Lung (tissue), 12 donors: ENCODE data around the gene ELMOD3. TPM values are rescaled to one million over a fixed set of nuclear protein-coding genes. Genes with fewer than 3 reads are reported as not detected.
A peak's percentile ranks its signal among the peaks of the same experiment; 100 is the strongest.

ENCODE experiments used
- ATAC-seq: fragments of 200-7000 bp; cut with Tn5 transposase; one replicate; pipeline ENCODE4 v1.9.1; 2020; ENCODE audit warnings: moderate number of reproducible peaks; ENCODE audit not compliant: insufficient read depth, low FRiP score
- DNase-seq, 3 donors: peaks; one replicate each; pipeline ENCODE4 v3.0.0-alpha.2; 2013 to 2017
- H3K27ac ChIP-seq, 2 donors: one replicate each; pipeline ENCODE4 v1.5.1; 2013; ENCODE audit warnings: mild to moderate bottlenecking in 2 of 2, moderate library complexity in 2 of 2, control low read depth in 1 of 2, inconsistent platforms in 1 of 2, low read depth in 1 of 2, low read length in 1 of 2
- H3K27me3 ChIP-seq, 3 donors: one replicate each; pipeline ENCODE4 v1.5.1; 2013; ENCODE audit warnings: low read length in 2 of 3; ENCODE audit not compliant: control insufficient read depth in 3 of 3, insufficient read depth in 3 of 3
- H3K36me3 ChIP-seq, 4 donors: one replicate each; pipeline ENCODE4 v1.5.1; 2013; ENCODE audit warnings: low read length in 4 of 4, mild to moderate bottlenecking in 1 of 4, moderate library complexity in 1 of 4; ENCODE audit not compliant: control insufficient read depth in 4 of 4, insufficient read depth in 4 of 4
- H3K4me1 ChIP-seq, 5 donors: one replicate each; pipeline ENCODE4 v1.5.1; 2013; ENCODE audit warnings: low read length in 5 of 5, mild to moderate bottlenecking in 2 of 5, moderate library complexity in 1 of 5; ENCODE audit not compliant: control insufficient read depth in 5 of 5, insufficient read depth in 5 of 5
- H3K4me3 ChIP-seq: one replicate; pipeline ENCODE4 v1.5.1; 2013; ENCODE audit warnings: mild to moderate bottlenecking, control low read depth, moderate library complexity
- H3K9ac ChIP-seq, 2 donors: one replicate each; pipeline ENCODE4 v1.5.1; 2013; ENCODE audit warnings: low read length in 2 of 2, control low read depth in 1 of 2; ENCODE audit not compliant: insufficient read depth in 1 of 2
- H3K9me3 ChIP-seq, 4 donors: one replicate each; pipeline ENCODE4 v1.5.1; 2013; ENCODE audit warnings: low read length in 3 of 4, mild to moderate bottlenecking in 1 of 4, moderate library complexity in 1 of 4; ENCODE audit not compliant: control insufficient read depth in 4 of 4, insufficient read depth in 3 of 4
- CTCF ChIP-seq: IDR thresholded peaks from 2 replicates; pipeline ENCODE4 v1.5.1; 2012; ENCODE audit warnings: mild to moderate bottlenecking; ENCODE audit errors: control extremely low read depth, extremely low read depth
- WGBS, 2 donors: extraction: QIAGEN DNeasy Blood & Tissue Kit; methylation state at CpG; one replicate each; pipeline ENCODE4 v1.1.7; 2013; 5-methylcytosine and 5-hydroxymethylcytosine counted together
- polyA plus RNA-seq, 2 donors: library from polyadenylated mRNA; stranded (reverse); fragments of 200-250 nt; gene quantifications; one replicate each; pipeline ENCODE4 v1.2.1, GENCODE V29; 2013
- total RNA-seq, 2 donors: library from RNA; depleted of rRNA in 1 of 2; stranded (reverse); fragments of >200 nt in 1 of 2; gene quantifications; one replicate each; pipeline ENCODE4 v1.2.1, GENCODE V29; 2014 to 2021
- donor health status: control.
- donor health status: control.
- donor health status: Bipolar disorder and iron deficiency.
- donor health status: healthy.
- donor health status: DM: yes; HTN: yes; CAD: no.

ELMOD3 gene
- total and polyA plus RNA-seq, 4 donors, result 11.9 to 26.5 (median 14.7) TPM

- Histone ChIP-seq H3K36me3 (peaks cover 0 to 46% (median 0%) of the 10 kb centered on the region in 4 donors), H3K4me1 (peaks cover 0 to 6% (median 0%) of the 10 kb centered on the region in 5 donors), H3K4me3 (no peak overlapping the region), H3K27me3 (no peaks in the 10 kb centered on the region), H3K9me3 (no peaks in the 10 kb centered on the region), H3K9ac (no peak overlapping the region), H3K27ac (no peak overlapping the region)
- DNase-seq (no peak), ATAC-seq (no peak)
- no peak for TF ChIP-seq CTCF
- WGBS, 2 donors, result 88 to 95% methylated on average over 6 of the region's 6 CpGs
These were observed 40.4 kb downstream of the ELMOD3 start for GRCh38 chr2:85394976-85395375.

GRCh38 chr2:85395912-85396475, 41.4 kb downstream of the ELMOD3 start:
- no peak overlapping the region for H3K27ac ChIP-seq
- DNase-seq, result no peak
- H3K36me3 ChIP-seq, result peaks cover 0 to 39% (median 0%) of the 10 kb centered on the region in 4 donors
- H3K27me3 ChIP-seq, result no peaks in the 10 kb centered on the region
- H3K9ac ChIP-seq, result peak overlapping the region in 1 of 2 donors; percentile 53
- no peak for TF ChIP-seq CTCF
- ATAC-seq, result no peak
- peaks cover 0 to 6% (median 0%) of the 10 kb centered on the region in 5 donors for H3K4me1 ChIP-seq
- WGBS, 2 donors, result 93 to 95% methylated on average over 14 of the region's 14 CpGs
- no peaks in the 10 kb centered on the region for H3K9me3 ChIP-seq
- H3K4me3 ChIP-seq, result no peak overlapping the region

- H3K4me1 ChIP-seq, result peaks cover 0 to 6% (median 0%) of the 10 kb centered on the region in 5 donors
- peak overlapping the region in 1 of 2 donors; percentile 76 for H3K27ac ChIP-seq
- no peak overlapping the region for H3K4me3 ChIP-seq
- no peaks in the 10 kb centered on the region for H3K27me3 ChIP-seq
- DNase-seq (peak in 2 of 3 donors; percentile 50 to 69), ATAC-seq (no peak)
- 63 to 89% methylated on average over 5 of the region's 5 CpGs for WGBS, 2 donors
- no peaks in the 10 kb centered on the region for H3K9me3 ChIP-seq
- H3K9ac ChIP-seq, result peak overlapping the region in 1 of 2 donors; percentile 53
- H3K36me3 ChIP-seq, result peaks cover 0 to 44% (median 0%) of the 10 kb centered on the region in 4 donors
- TF ChIP-seq CTCF, result no peak
These were observed 42.2 kb downstream of the ELMOD3 start for GRCh38 chr2:85396531-85397470.
